Retinal pigment epithelial cell (primary cell): ENCODE results near the gene ZNF554.

Experiments used
- DNase-seq: peaks from one replicate; pipeline ENCODE4 v3.0.0-alpha.2; 2010; ENCODE audit warnings: low read depth
- H3K4me3 ChIP-seq: 2 replicates; pipeline ENCODE4 v1.5.1; 2011; ENCODE audit warnings: mild to moderate bottlenecking, low read length, control low read depth, moderate library complexity
- CTCF ChIP-seq: conservative IDR thresholded peaks from 2 replicates; pipeline ENCODE4 v1.5.1; 2011; ENCODE audit warnings: low read depth, low read length, control low read depth, inconsistent platforms

The ZNF554 gene

GRCh38 chr19:2852598-2852997, 32.9 kb downstream of the ZNF554 start:
- H3K4me3 ChIP-seq, result no peak overlapping the region
- DNase-seq, result no peak
- TF ChIP-seq CTCF, result no peak

GRCh38 chr19:2853015-2853606, 33.4 kb downstream of the ZNF554 start:
- H3K4me3 ChIP-seq, result no peak overlapping the region
- no peak for TF ChIP-seq CTCF
- DNase-seq, result no peak

- no peak for TF ChIP-seq CTCF
- DNase-seq, result no peak
- no peak overlapping the region for H3K4me3 ChIP-seq
Observed at GRCh38 chr19:2854849-2855248, 35.2 kb downstream of the ZNF554 start.

- no peak for TF ChIP-seq CTCF
- no peak overlapping the region for H3K4me3 ChIP-seq
- DNase-seq, result no peak
Observed at GRCh38 chr19:2856457-2857050, 36.9 kb downstream of the ZNF554 start.

GRCh38 chr19:2858864-2859263, 39.2 kb downstream of the ZNF554 start:
- DNase-seq, result no peak
- no peak for TF ChIP-seq CTCF
- H3K4me3 ChIP-seq, result no peak overlapping the region

GRCh38 chr19:2863816-2864215, 44.1 kb downstream of the ZNF554 start:
- no peak overlapping the region for H3K4me3 ChIP-seq
- no peak for TF ChIP-seq CTCF
- no peak for DNase-seq
